Activated naive CD8-positive, alpha-beta T cell treated with anti-CD3 and anti-CD28 coated beads, Interleukin-2, amount 50 U/mL, for 24 hours (primary cell): ENCODE measurements around the gene CHD6.
A peak's percentile ranks its signal among the peaks of the same experiment; 100 is the strongest.

ENCODE experiments used
- ATAC-seq: fragments of 150-1000 bp; cut with Tn5 transposase; one replicate; pipeline ENCODE4 v1.10.0; 2021
- DNase-seq: peaks from one replicate; pipeline ENCODE4 v3.0.0; 2021
- H3K27ac Mint-ChIP-seq: one replicate; pipeline ENCODE4 v1.8.0; 2021; ENCODE audit warnings: mild to moderate bottlenecking, mixed read lengths
- H3K27me3 Mint-ChIP-seq: one replicate; pipeline ENCODE4 v1.8.0; 2021; ENCODE audit warnings: mixed read lengths
- H3K36me3 Mint-ChIP-seq: one replicate; pipeline ENCODE4 v1.8.0; 2021; ENCODE audit warnings: low read depth, mixed read lengths
- H3K4me1 Mint-ChIP-seq: one replicate; pipeline ENCODE4 v1.8.0; 2021; ENCODE audit warnings: mixed read lengths
- H3K4me3 Mint-ChIP-seq: one replicate; pipeline ENCODE4 v1.8.0; 2021; ENCODE audit warnings: mild to moderate bottlenecking, moderate library complexity, mixed read lengths
- H3K9me3 Mint-ChIP-seq: one replicate; pipeline ENCODE4 v1.8.0; 2021; ENCODE audit warnings: mixed read lengths

Gene CHD6

GRCh38 chr20:41631826-41632225 is 13.6 kb upstream of the CHD6 start:
- ATAC-seq, result no peak
- Mint-ChIP-seq H3K4me3 (no peak overlapping the region), H3K4me1 (peaks cover 3% of the 10 kb centered on the region), H3K27ac (no peak overlapping the region), H3K9me3 (no peaks in the 10 kb centered on the region), H3K27me3 (no peaks in the 10 kb centered on the region), H3K36me3 (no peaks in the 10 kb centered on the region)
- DNase-seq, result no peak

- peaks cover 3% of the 10 kb centered on the region for H3K4me1 Mint-ChIP-seq
- H3K27me3 Mint-ChIP-seq, result no peaks in the 10 kb centered on the region
- H3K36me3 Mint-ChIP-seq, result no peaks in the 10 kb centered on the region
- H3K9me3 Mint-ChIP-seq, result no peaks in the 10 kb centered on the region
- H3K27ac Mint-ChIP-seq, result no peak overlapping the region
- DNase-seq, result no peak
- no peak for ATAC-seq
- H3K4me3 Mint-ChIP-seq, result no peak overlapping the region
Measured at GRCh38 chr20:41630846-41631245, 12.7 kb upstream of the CHD6 start.

- H3K9me3 Mint-ChIP-seq, result no peaks in the 10 kb centered on the region
- DNase-seq, result no peak
- peaks cover 3% of the 10 kb centered on the region for H3K4me1 Mint-ChIP-seq
- ATAC-seq, result no peak
- no peaks in the 10 kb centered on the region for H3K27me3 Mint-ChIP-seq
- H3K4me3 Mint-ChIP-seq, result no peak overlapping the region
- H3K36me3 Mint-ChIP-seq, result no peaks in the 10 kb centered on the region
- H3K27ac Mint-ChIP-seq, result no peak overlapping the region
Measured at GRCh38 chr20:41627611-41628244, 9.6 kb upstream of the CHD6 start.

GRCh38 chr20:41627001-41627495 is 8.9 kb upstream of the CHD6 start:
- no peak overlapping the region for H3K27ac Mint-ChIP-seq
- no peaks in the 10 kb centered on the region for H3K9me3 Mint-ChIP-seq
- ATAC-seq (no peak), DNase-seq (no peak)
- H3K4me3 Mint-ChIP-seq, result no peak overlapping the region
- no peaks in the 10 kb centered on the region for H3K36me3 Mint-ChIP-seq
- H3K4me1 Mint-ChIP-seq, result peaks cover 3% of the 10 kb centered on the region
- H3K27me3 Mint-ChIP-seq, result no peaks in the 10 kb centered on the region

- no peaks in the 10 kb centered on the region for H3K27me3 Mint-ChIP-seq
Measured at GRCh38 chr20:41623625-41624375, 5.6 kb upstream of the CHD6 start.

GRCh38 chr20:41622584-41622983 is 4.4 kb upstream of the CHD6 start:
- Mint-ChIP-seq H3K36me3 (no peaks in the 10 kb centered on the region), H3K4me3 (no peak overlapping the region), H3K9me3 (no peaks in the 10 kb centered on the region), H3K27ac (no peak overlapping the region), H3K27me3 (no peaks in the 10 kb centered on the region), H3K4me1 (peaks cover 8% of the 10 kb centered on the region)
- no peak for DNase-seq
- ATAC-seq, result no peak

More at GRCh38 chr20:41623625-41624375, 5.6 kb upstream of the CHD6 start:
- Mint-ChIP-seq H3K36me3 (no peaks in the 10 kb centered on the region), H3K4me1 (peaks cover 9% of the 10 kb centered on the region), H3K4me3 (no peak overlapping the region), H3K27ac (no peak overlapping the region), H3K9me3 (no peaks in the 10 kb centered on the region)
- ATAC-seq, result no peak
- DNase-seq, result no peak

GRCh38 chr20:41621971-41622370 is 3.8 kb upstream of the CHD6 start:
- ATAC-seq (no peak), DNase-seq (no peak)
- Mint-ChIP-seq H3K4me3 (no peak overlapping the region), H3K36me3 (no peaks in the 10 kb centered on the region), H3K27ac (no peak overlapping the region), H3K27me3 (no peaks in the 10 kb centered on the region), H3K9me3 (no peaks in the 10 kb centered on the region), H3K4me1 (peaks cover 12% of the 10 kb centered on the region)

GRCh38 chr20:41621421-41621820 is 3.2 kb upstream of the CHD6 start:
- peaks cover 18% of the 10 kb centered on the region for H3K4me1 Mint-ChIP-seq
- H3K27me3 Mint-ChIP-seq, result no peaks in the 10 kb centered on the region
- no peak overlapping the region for H3K27ac Mint-ChIP-seq
- DNase-seq (no peak), ATAC-seq (no peak)
- H3K4me3 Mint-ChIP-seq, result no peak overlapping the region
- H3K36me3 Mint-ChIP-seq, result no peaks in the 10 kb centered on the region
- no peaks in the 10 kb centered on the region for H3K9me3 Mint-ChIP-seq

GRCh38 chr20:41619360-41620100 is 1.4 kb upstream of the CHD6 start:
- ATAC-seq (no peak), DNase-seq (no peak)
- Mint-ChIP-seq H3K27ac (no peak overlapping the region), H3K27me3 (no peaks in the 10 kb centered on the region), H3K4me1 (peaks cover 35% of the 10 kb centered on the region), H3K4me3 (peak overlapping the region; percentile 66), H3K36me3 (no peaks in the 10 kb centered on the region), H3K9me3 (no peaks in the 10 kb centered on the region)

- no peak for ATAC-seq
- no peaks in the 10 kb centered on the region for H3K27me3 Mint-ChIP-seq
- H3K36me3 Mint-ChIP-seq, result no peaks in the 10 kb centered on the region
- peak overlapping the region; percentile 34 for H3K27ac Mint-ChIP-seq
- no peaks in the 10 kb centered on the region for H3K9me3 Mint-ChIP-seq
- H3K4me1 Mint-ChIP-seq, result peaks cover 40% of the 10 kb centered on the region
- peak overlapping the region; percentile 66 for H3K4me3 Mint-ChIP-seq
- no peak for DNase-seq
Measured at GRCh38 chr20:41618807-41619311, 682 bp upstream of the CHD6 start.

GRCh38 chr20:41617059-41617901 is 897 bp downstream of the CHD6 start:
- peak overlapping the region; percentile 86 for H3K4me3 Mint-ChIP-seq
- peak overlapping the region; percentile 70 for H3K27ac Mint-ChIP-seq
- ATAC-seq, result no peak
- no peaks in the 10 kb centered on the region for H3K36me3 Mint-ChIP-seq
- no peaks in the 10 kb centered on the region for H3K27me3 Mint-ChIP-seq
- H3K4me1 Mint-ChIP-seq, result peaks cover 46% of the 10 kb centered on the region
- no peaks in the 10 kb centered on the region for H3K9me3 Mint-ChIP-seq
- peak; percentile 37 for DNase-seq

GRCh38 chr20:41616228-41616627 is 1.9 kb downstream of the CHD6 start:
- Mint-ChIP-seq H3K4me3 (peak overlapping the region; percentile 86), H3K4me1 (peaks cover 51% of the 10 kb centered on the region)

GRCh38 chr20:41615676-41616075 is 2.5 kb downstream of the CHD6 start:
- no peaks in the 10 kb centered on the region for H3K27me3 Mint-ChIP-seq
- peaks cover 51% of the 10 kb centered on the region for H3K4me1 Mint-ChIP-seq
- ATAC-seq (no peak), DNase-seq (no peak)
- no peaks in the 10 kb centered on the region for H3K36me3 Mint-ChIP-seq
- no peaks in the 10 kb centered on the region for H3K9me3 Mint-ChIP-seq
- no peak overlapping the region for H3K4me3 Mint-ChIP-seq
- H3K27ac Mint-ChIP-seq, result no peak overlapping the region

More at GRCh38 chr20:41616228-41616627, 1.9 kb downstream of the CHD6 start:
- DNase-seq, result no peak
- ATAC-seq, result no peak
- H3K27me3 Mint-ChIP-seq, result no peaks in the 10 kb centered on the region
- H3K27ac Mint-ChIP-seq, result no peak overlapping the region
- no peaks in the 10 kb centered on the region for H3K9me3 Mint-ChIP-seq
- no peaks in the 10 kb centered on the region for H3K36me3 Mint-ChIP-seq

- H3K27me3 Mint-ChIP-seq, result no peaks in the 10 kb centered on the region
- DNase-seq, result no peak
- no peaks in the 10 kb centered on the region for H3K9me3 Mint-ChIP-seq
- no peaks in the 10 kb centered on the region for H3K36me3 Mint-ChIP-seq
- H3K4me3 Mint-ChIP-seq, result no peak overlapping the region
- H3K27ac Mint-ChIP-seq, result no peak overlapping the region
- ATAC-seq, result no peak
- H3K4me1 Mint-ChIP-seq, result peaks cover 52% of the 10 kb centered on the region
Measured at GRCh38 chr20:41615110-41615509, 3.1 kb downstream of the CHD6 start.
